ENCODE measurements around the gene DPP8.
A peak's percentile ranks its signal among the peaks of the same experiment; 100 is the strongest.

Gene DPP8

GRCh38 chr15:65414841-65415621 lies 102.5 kb downstream of the DPP8 start:
- TF ChIP-seq CTCF (IDR thresholded peaks at IDR 0.05; ENCODE audit: low read depth, low read length) (no peak), EZH2phosphoT487 (IDR thresholded peaks at IDR 0.05; ENCODE audit: low read depth) (no peak)
- Histone ChIP-seq H3K27me3 (ENCODE audit: low read depth, low read length) (peaks cover 30% of the 10 kb centered on the region), H3K4me3 (ENCODE audit: low read length) (no peak overlapping the region), H3K4me2 (ENCODE audit: low read length) (no peak overlapping the region), H4K20me1 (ENCODE audit: insufficient read depth, low read length) (no peaks in the 10 kb centered on the region), H3K9ac (ENCODE audit: low read length) (no peak overlapping the region), H3K36me3 (replicated peaks; ENCODE audit: low read depth, low read length) (no peaks in the 10 kb centered on the region), H3K4me1 (ENCODE audit: low read length) (peaks cover 15% of the 10 kb centered on the region), H3K79me2 (ENCODE audit: low read length) (no peaks in the 10 kb centered on the region), H3K9me3 (ENCODE audit: insufficient read depth, low read length) (no peaks in the 10 kb centered on the region), H2AFZ (ENCODE audit: low read depth, low read length) (peak overlapping the region; percentile 33; the same call in 1 of the 2 replicates), H3K27ac (ENCODE audit: low read length) (no peak overlapping the region)

- H3K27ac ChIP-seq (ENCODE audit: low read length): no peak overlapping the region
- H3K9ac ChIP-seq (ENCODE audit: low read length): no peak overlapping the region
- H3K4me1 ChIP-seq (ENCODE audit: low read length): peaks cover 28% of the 10 kb centered on the region
- no peak overlapping the region for H3K4me3 ChIP-seq (ENCODE audit: low read length)
- H3K79me2 ChIP-seq (ENCODE audit: low read length): no peaks in the 10 kb centered on the region
- TF ChIP-seq EZH2phosphoT487 (IDR thresholded peaks at IDR 0.05; ENCODE audit: low read depth): no peak
- no peak for TF ChIP-seq CTCF (IDR thresholded peaks at IDR 0.05; ENCODE audit: low read depth, low read length)
- H3K36me3 ChIP-seq (replicated peaks; ENCODE audit: low read depth, low read length): no peaks in the 10 kb centered on the region
- no peak overlapping the region for H2AFZ ChIP-seq (ENCODE audit: low read depth, low read length)
- no peak overlapping the region for H3K4me2 ChIP-seq (ENCODE audit: low read length)
- peaks cover 42% of the 10 kb centered on the region for H3K27me3 ChIP-seq (ENCODE audit: low read depth, low read length)
- no peaks in the 10 kb centered on the region for H4K20me1 ChIP-seq (ENCODE audit: insufficient read depth, low read length)
- H3K9me3 ChIP-seq (ENCODE audit: insufficient read depth, low read length): no peaks in the 10 kb centered on the region
Measured at GRCh38 chr15:65413760-65414144, 103.7 kb downstream of the DPP8 start.

DNA sequence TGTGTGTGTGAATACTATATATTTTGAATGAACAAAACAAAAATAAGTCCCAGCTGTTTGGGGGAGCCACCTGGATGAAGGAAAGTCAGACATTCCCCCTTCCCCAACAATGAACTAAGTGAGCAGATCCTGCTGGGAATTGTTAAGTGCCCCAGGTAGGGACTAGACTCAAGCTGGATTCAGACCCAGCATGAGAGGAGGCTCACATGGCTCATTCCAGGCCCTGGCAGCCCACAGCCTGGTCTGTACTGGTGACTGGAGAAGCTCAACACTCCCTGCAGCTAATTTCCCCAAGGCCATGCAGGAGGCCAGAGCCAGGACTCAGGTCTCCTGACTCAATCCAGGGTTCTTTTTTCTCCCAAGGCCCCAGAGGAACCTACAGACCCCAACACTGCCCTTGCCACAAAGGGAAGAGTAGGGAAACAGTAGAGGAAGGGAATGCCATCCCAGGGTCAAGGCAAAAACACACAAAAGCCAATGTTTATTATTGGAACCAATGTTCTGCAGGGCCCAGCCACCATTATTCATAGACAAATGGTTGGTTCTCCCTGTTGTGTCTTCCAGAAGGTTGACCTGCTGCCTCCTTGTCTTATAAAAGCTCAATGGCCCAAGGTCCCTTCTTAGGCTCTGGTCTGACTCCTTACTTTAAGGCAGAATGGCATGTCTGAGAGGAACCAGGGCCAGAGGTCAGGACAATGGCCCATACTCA lies 104.3 kb downstream of the DPP8 start:
- H3K4me1 ChIP-seq (ENCODE audit: low read length): peaks cover 28% of the 10 kb centered on the region
- H2AFZ ChIP-seq (ENCODE audit: low read depth, low read length): no peak overlapping the region
- H3K79me2 ChIP-seq (ENCODE audit: low read length): no peaks in the 10 kb centered on the region
- peaks cover 42% of the 10 kb centered on the region for H3K27me3 ChIP-seq (ENCODE audit: low read depth, low read length)
- TF ChIP-seq EZH2phosphoT487 (IDR thresholded peaks at IDR 0.05; ENCODE audit: low read depth): no peak
- no peak for TF ChIP-seq CTCF (IDR thresholded peaks at IDR 0.05; ENCODE audit: low read depth, low read length)
- H3K9ac ChIP-seq (ENCODE audit: low read length): no peak overlapping the region
- H3K36me3 ChIP-seq (replicated peaks; ENCODE audit: low read depth, low read length): no peaks in the 10 kb centered on the region
- no peak overlapping the region for H3K27ac ChIP-seq (ENCODE audit: low read length)
- H4K20me1 ChIP-seq (ENCODE audit: insufficient read depth, low read length): no peaks in the 10 kb centered on the region
- H3K4me2 ChIP-seq (ENCODE audit: low read length): no peak overlapping the region
- H3K9me3 ChIP-seq (ENCODE audit: insufficient read depth, low read length): no peaks in the 10 kb centered on the region
- no peak overlapping the region for H3K4me3 ChIP-seq (ENCODE audit: low read length)

DNA sequence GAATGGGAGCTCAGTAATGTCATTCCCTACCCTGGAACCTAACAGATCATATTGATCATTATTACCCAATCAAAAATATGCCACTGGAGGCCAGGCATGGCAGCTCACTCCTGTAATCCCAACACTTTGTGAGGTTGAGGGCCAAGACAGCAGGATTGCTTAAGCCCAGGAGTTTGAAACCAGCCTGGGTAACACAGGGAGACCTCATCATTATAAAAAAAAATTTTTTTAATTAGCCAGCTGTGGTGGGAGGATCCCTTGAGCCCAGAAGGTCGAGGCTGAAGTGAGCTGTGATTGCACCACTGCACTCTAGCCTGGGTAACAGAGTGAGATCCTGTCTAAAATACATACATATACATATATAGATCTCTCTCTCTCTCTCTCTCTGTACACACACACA lies 104.9 kb downstream of the DPP8 start:
- Histone ChIP-seq H3K36me3 (replicated peaks; ENCODE audit: low read depth, low read length) (no peaks in the 10 kb centered on the region), H3K4me2 (ENCODE audit: low read length) (no peak overlapping the region), H3K27me3 (ENCODE audit: low read depth, low read length) (peaks cover 39% of the 10 kb centered on the region), H3K4me1 (ENCODE audit: low read length) (peaks cover 28% of the 10 kb centered on the region), H4K20me1 (ENCODE audit: insufficient read depth, low read length) (no peaks in the 10 kb centered on the region), H2AFZ (ENCODE audit: low read depth, low read length) (no peak overlapping the region), H3K9ac (ENCODE audit: low read length) (no peak overlapping the region), H3K9me3 (ENCODE audit: insufficient read depth, low read length) (no peaks in the 10 kb centered on the region), H3K4me3 (ENCODE audit: low read length) (no peak overlapping the region), H3K79me2 (ENCODE audit: low read length) (no peaks in the 10 kb centered on the region), H3K27ac (ENCODE audit: low read length) (no peak overlapping the region)
- TF ChIP-seq CTCF (IDR thresholded peaks at IDR 0.05; ENCODE audit: low read depth, low read length) (no peak), EZH2phosphoT487 (IDR thresholded peaks at IDR 0.05; ENCODE audit: low read depth) (no peak)
